Measurements from ENCODE around the gene NEU3.
"Not testable (repeated sequence)": the region's sequence is repeated elsewhere in the genome, so short reads cannot be mapped to it uniquely, and the experiment has no call there.

DNA sequence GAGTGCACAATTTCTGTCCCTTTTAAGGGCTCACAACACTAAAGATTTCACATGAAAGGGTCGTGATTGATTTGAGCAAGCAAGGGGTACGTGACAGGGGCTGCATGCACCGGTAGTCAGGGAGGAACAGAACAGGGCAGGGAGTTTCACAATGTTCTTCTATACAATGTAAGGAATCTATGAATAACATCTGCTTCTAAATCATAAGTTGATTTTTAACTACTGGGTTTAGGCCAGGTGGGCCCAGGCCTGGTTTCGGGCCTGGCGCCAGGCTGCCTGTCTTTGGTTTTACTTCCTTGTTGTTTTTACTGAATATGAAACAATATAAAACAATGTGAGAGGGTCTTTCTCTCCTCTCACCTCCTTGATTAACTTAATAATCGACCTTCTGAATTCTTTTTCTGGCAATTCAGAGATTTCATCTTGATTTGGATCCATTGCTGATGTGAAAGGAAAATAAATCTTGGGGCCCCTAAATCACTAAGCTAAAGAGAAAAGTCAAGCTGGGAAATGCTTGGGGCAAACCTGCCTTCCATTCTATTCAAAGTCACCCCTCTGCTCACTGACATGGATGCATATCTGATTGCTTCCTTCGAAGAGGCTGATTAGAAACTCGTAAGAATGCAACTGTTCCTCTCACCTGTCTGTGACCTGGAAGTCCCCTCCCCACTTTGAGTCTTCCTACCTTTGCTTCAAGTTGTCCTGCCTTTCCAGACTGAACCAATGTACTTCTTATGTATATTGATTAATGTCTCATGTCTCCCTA, 61.0 kb downstream of the NEU3 start:
- TF ChIP-seq, protein P1, sequence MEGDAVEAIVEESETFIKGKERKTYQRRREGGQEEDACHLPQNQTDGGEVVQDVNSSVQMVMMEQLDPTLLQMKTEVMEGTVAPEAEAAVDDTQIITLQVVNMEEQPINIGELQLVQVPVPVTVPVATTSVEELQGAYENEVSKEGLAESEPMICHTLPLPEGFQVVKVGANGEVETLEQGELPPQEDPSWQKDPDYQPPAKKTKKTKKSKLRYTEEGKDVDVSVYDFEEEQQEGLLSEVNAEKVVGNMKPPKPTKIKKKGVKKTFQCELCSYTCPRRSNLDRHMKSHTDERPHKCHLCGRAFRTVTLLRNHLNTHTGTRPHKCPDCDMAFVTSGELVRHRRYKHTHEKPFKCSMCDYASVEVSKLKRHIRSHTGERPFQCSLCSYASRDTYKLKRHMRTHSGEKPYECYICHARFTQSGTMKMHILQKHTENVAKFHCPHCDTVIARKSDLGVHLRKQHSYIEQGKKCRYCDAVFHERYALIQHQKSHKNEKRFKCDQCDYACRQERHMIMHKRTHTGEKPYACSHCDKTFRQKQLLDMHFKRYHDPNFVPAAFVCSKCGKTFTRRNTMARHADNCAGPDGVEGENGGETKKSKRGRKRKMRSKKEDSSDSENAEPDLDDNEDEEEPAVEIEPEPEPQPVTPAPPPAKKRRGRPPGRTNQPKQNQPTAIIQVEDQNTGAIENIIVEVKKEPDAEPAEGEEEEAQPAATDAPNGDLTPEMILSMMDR (IDR thresholded peaks at IDR 0.05 in 4 of 5, conservative IDR thresholded peaks at IDR 0.05 in 1 of 5): not testable (repeated sequence)
- not testable (repeated sequence) for TF ChIP-seq POLR2A (IDR thresholded peaks at IDR 0.05)
